GM12878 (cell line): ENCODE data around the gene RAD51AP1. TPM values are rescaled to one million over a fixed set of nuclear protein-coding genes. Genes with fewer than 3 reads are reported as not detected.

Experiments
- ATAC-seq: fragments of 200-7000 bp; cut with Tn5 transposase; 3 replicates; pipeline ENCODE4 v1.9.1; 2020; ENCODE audit warnings: mild to moderate bottlenecking, moderate library complexity
- BruUV-seq: library from RNA; stranded (reverse); fragments of 400-500 nt; replicated peaks from 2 replicates; lab custom pipeline; 2021; lab: Mats Ljungman, UMichigan
- CTCF ChIA-PET: fragments of 300-600 bp; sonication (Branson Sonifier 250); formaldehyde crosslinking; extraction: SDS; loops from one replicate; lab custom pipeline; 2021; ENCODE audit warnings: inconsistent platforms; lab: Yijun Ruan, JAX
- POLR2A ChIA-PET: fragments of 350-600 bp; formaldehyde crosslinking; extraction: SDS; loops from one replicate; lab custom pipeline; 2021; ENCODE audit warnings: inconsistent platforms; lab: Charles Lee
- RAD21 ChIA-PET: fragments of 300-600 bp; sonication (Branson Sonifier 250); formaldehyde crosslinking; loops from one replicate; lab custom pipeline; 2023; ENCODE audit warnings: antibody characterized with exemption; ENCODE audit not compliant: unreplicated experiment; lab: Charles Lee
- SMC1A ChIA-PET: fragments of 300-600 bp; sonication (Branson Sonifier 250); formaldehyde crosslinking; loops from one replicate; lab custom pipeline; 2023; ENCODE audit not compliant: unreplicated experiment, uncharacterized antibody; lab: Charles Lee
- DNase-seq: peaks from one replicate; pipeline ENCODE4 v3.0.0-alpha.2; 2011; ENCODE audit warnings: low read depth, low spot score
- FAIRE-seq: peaks from 3 replicates; lab custom pipeline; 2011; peaks lifted over from hg19 to GRCh38; lab: Jason Lieb, UNC
- H2AFZ ChIP-seq: 2 replicates; pipeline ENCODE4 v1.6.0; 2011; ENCODE audit warnings: low read depth, low read length, control low read depth; ENCODE audit not compliant: control insufficient read depth
- H3K27ac ChIP-seq: 2 replicates; pipeline ENCODE4 v1.5.1; 2011; ENCODE audit warnings: control low read depth; ENCODE audit not compliant: control insufficient read depth, insufficient read depth
- H3K27me3 ChIP-seq, 2 experiments: replicated peaks in 1 of 2; 2 replicates each; pipeline versions ENCODE4 v1.6.0 to v1.6.1; 2011; ENCODE audit warnings: low read length in 1 of 2; ENCODE audit not compliant: control insufficient read depth in 2 of 2, insufficient read depth in 2 of 2
- H3K36me3 ChIP-seq, 2 experiments: 2 replicates each; pipeline ENCODE4 v1.5.1; 2011; ENCODE audit warnings: low read length in 1 of 2; ENCODE audit not compliant: control insufficient read depth in 2 of 2, insufficient read depth in 2 of 2
- H3K4me1 ChIP-seq: 2 replicates; pipeline ENCODE4 v1.6.1; 2011; ENCODE audit warnings: mild to moderate bottlenecking, low read length, moderate library complexity, mixed read lengths; ENCODE audit not compliant: control insufficient read depth, insufficient read depth
- H3K4me2 ChIP-seq: 2 replicates; pipeline ENCODE4 v1.6.0; 2011; ENCODE audit warnings: control low read depth; ENCODE audit not compliant: control insufficient read depth, insufficient read depth
- H3K4me3 ChIP-seq: fragments of 200-600 bp; sonication (generic); 2 replicates; pipeline ENCODE4 v1.5.1; 2016
- H3K79me2 ChIP-seq: 2 replicates; pipeline ENCODE4 v1.6.0; 2011; ENCODE audit warnings: low read length; ENCODE audit not compliant: control insufficient read depth, insufficient read depth
- H3K9ac ChIP-seq: 2 replicates; pipeline ENCODE4 v1.8.0; 2011; ENCODE audit warnings: low read length, control low read depth, mixed read lengths; ENCODE audit not compliant: control insufficient read depth, insufficient read depth
- H3K9me3 ChIP-seq: replicated peaks from 3 replicates; pipeline ENCODE4 v1.5.1; 2011; ENCODE audit warnings: mild to moderate bottlenecking, low read length; ENCODE audit not compliant: control insufficient read depth, insufficient read depth
- H4K20me1 ChIP-seq: 2 replicates; pipeline ENCODE4 v1.6.0; 2011; ENCODE audit not compliant: control insufficient read depth, insufficient read depth
- BMI1 ChIP-seq: fragments of 450-650 bp; IDR thresholded peaks from 2 replicates; pipeline ENCODE4 v1.6.1; 2016; ENCODE audit warnings: mild to moderate bottlenecking, moderate library complexity, borderline replicate concordance
- HSF1 ChIP-seq: fragments of 150-350 bp; IDR thresholded peaks from 2 replicates; pipeline ENCODE4 v1.6.1; 2014; ENCODE audit warnings: mild to moderate bottlenecking, low read depth, low read length
- PAX5 ChIP-seq: IDR thresholded peaks from 2 replicates; pipeline ENCODE4 v1.6.1; 2011; ENCODE audit warnings: low read depth, low read length, borderline replicate concordance
- POLR2AphosphoS2 ChIP-seq: IDR thresholded peaks from 2 replicates; pipeline ENCODE4 v1.6.1; 2011; ENCODE audit warnings: low read depth, mild to moderate bottlenecking, low read length, improper control_type of control experiment, moderate library complexity
- RBBP5 ChIP-seq: fragments of 200-600 bp; sonication (generic); conservative IDR thresholded peaks from 2 replicates; pipeline ENCODE4 v1.6.1; 2016
- ZNF384 ChIP-seq: IDR thresholded peaks from 2 replicates; pipeline ENCODE4 v1.6.1; 2012; ENCODE audit warnings: low read depth, mild to moderate bottlenecking, low read length, improper control_type of control experiment, borderline replicate concordance
- WGBS: methylation state at CpG from one replicate; pipeline ENCODE4 v1.1.6; 2016; ENCODE audit warnings: low lambda C conversion rate; ENCODE audit not compliant: insufficient replicate concordance, insufficient coverage; ENCODE audit errors: missing lambda C conversion rate; 5-methylcytosine and 5-hydroxymethylcytosine counted together
- in situ Hi-C: fragments of 300-500 bp; cut with MboI; formaldehyde crosslinking; loops from 9 replicates; pipeline ENCODE4 v1.14.3; 2018; ENCODE audit warnings: mixed read lengths
- intact Hi-C: fragments of 100-400 bp; cut with micrococcal nuclease; formaldehyde crosslinking; loops from one replicate; pipeline ENCODE4 v1.14.2; 2022; ENCODE audit not compliant: unreplicated experiment
- polyA plus RNA-seq, 11 experiments: library from polyadenylated mRNA; depleted of rRNA in 4 of 11; unstranded in 6 of 11; stranded (reverse) in 5 of 11; fragments of >200 nt; fragmentation: Nextera tagmentation in 4 of 11; fragmentation: Illumina TruSeq in 1 of 11; extraction: Ambion mirVana in 4 of 11; extraction: Trizol in 1 of 11; gene quantifications; 1 replicate in 1 of 11; 2 replicates in 10 of 11; pipeline versions ENCODE4 v1.2.1 to v1.2.3, GENCODE V29; 2011 to 2016; ENCODE audit warnings: inconsistent platforms in 2 of 11, missing spikeins in 2 of 11, low read depth in 1 of 11
- total RNA-seq, 4 experiments: library from RNA; depleted of rRNA in 3 of 4; stranded (reverse); fragments of >200 nt in 3 of 4; fragmentation: Illumina TruSeq in 1 of 4; extraction: Trizol in 1 of 4; gene quantifications; 2 replicates each; pipeline versions ENCODE4 v1.2.1 to v1.2.3, GENCODE V29; 2013 to 2021
- TF ChIP-seq, protein P1 (sequence below): fragments of 450-650 bp; conservative IDR thresholded peaks from 2 replicates; pipeline ENCODE4 v1.6.1; 2017; ENCODE audit warnings: mild to moderate bottlenecking, moderate library complexity

RAD51AP1 gene
- total and polyA plus RNA-seq, 10 of the 15 experiments (the other 5 are each of a cell fraction or from before 2014, with no cell fraction given), result 22.3 to 86.0 (median 50.9) TPM

DNA sequence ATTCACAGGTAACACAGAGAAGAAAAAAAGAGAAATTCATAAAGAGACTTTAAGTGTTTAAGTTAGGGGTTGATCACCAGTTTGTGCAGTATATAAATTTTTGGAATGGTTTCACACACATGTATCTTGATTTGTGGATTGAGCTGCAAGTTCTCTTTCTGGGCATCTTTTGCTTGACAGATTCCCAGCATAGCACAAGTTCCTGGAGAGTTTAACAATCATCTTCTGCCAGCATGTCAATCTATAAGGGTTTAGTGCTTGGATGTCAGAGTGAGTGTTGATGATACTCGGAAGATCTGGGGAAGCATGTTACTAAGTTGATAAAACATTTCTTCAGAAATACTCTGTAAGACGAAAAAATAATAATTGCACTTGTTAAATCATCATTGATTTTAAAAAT lies 49.1 kb upstream of the RAD51AP1 start:
- 100% methylated on average over 2 of the region's 2 CpGs for WGBS
- no peaks in the 10 kb centered on the region for H4K20me1 ChIP-seq
- BruUV-seq, result no TSS peak

More for the DNA sequence above, 49.1 kb upstream of the RAD51AP1 start:
- H3K4me2 ChIP-seq, result no peak overlapping the region
- no peaks in the 10 kb centered on the region for H3K9me3 ChIP-seq
- H3K36me3 ChIP-seq, result peaks cover 1 to 10% of the 10 kb centered on the region in 2 experiments
- ATAC-seq, result no peak
- no peaks in the 10 kb centered on the region for H3K27me3 ChIP-seq
- no peak for TF ChIP-seq ZNF384
- no peak for TF ChIP-seq BMI1
- TF ChIP-seq PAX5, result no peak
- TF ChIP-seq POLR2AphosphoS2, result no peak
- TF ChIP-seq RBBP5, result no peak
- no peak for TF ChIP-seq HSF1
- TF ChIP-seq, protein P1, sequence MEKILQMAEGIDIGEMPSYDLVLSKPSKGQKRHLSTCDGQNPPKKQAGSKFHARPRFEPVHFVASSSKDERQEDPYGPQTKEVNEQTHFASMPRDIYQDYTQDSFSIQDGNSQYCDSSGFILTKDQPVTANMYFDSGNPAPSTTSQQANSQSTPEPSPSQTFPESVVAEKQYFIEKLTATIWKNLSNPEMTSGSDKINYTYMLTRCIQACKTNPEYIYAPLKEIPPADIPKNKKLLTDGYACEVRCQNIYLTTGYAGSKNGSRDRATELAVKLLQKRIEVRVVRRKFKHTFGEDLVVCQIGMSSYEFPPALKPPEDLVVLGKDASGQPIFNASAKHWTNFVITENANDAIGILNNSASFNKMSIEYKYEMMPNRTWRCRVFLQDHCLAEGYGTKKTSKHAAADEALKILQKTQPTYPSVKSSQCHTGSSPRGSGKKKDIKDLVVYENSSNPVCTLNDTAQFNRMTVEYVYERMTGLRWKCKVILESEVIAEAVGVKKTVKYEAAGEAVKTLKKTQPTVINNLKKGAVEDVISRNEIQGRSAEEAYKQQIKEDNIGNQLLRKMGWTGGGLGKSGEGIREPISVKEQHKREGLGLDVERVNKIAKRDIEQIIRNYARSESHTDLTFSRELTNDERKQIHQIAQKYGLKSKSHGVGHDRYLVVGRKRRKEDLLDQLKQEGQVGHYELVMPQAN, result no peak
- in situ Hi-C loops (no loop called here), intact Hi-C loops (no loop called here)
- H3K9ac ChIP-seq, result no peak overlapping the region
- POLR2A ChIA-PET, result no interaction called here
- no peak for DNase-seq
- no peak overlapping the region for H3K4me3 ChIP-seq
- peaks cover 4% of the 10 kb centered on the region; the same call in 1 of the 2 replicates for H3K4me1 ChIP-seq
- H3K79me2 ChIP-seq, result no peaks in the 10 kb centered on the region
- no peak overlapping the region for H3K27ac ChIP-seq
- SMC1A ChIA-PET, result no interaction called here
- no peak overlapping the region for H2AFZ ChIP-seq
- no peak for FAIRE-seq
- CTCF ChIA-PET, result no interaction called here
- RAD21 ChIA-PET, result no interaction called here
